GM10847 (cell line): Measurements from ENCODE around the gene A3GALT2.

Experiments used
- POLR2A ChIP-seq: IDR thresholded peaks from 2 replicates; pipeline ENCODE4 v1.6.1; 2011; ENCODE audit not compliant: insufficient read length; ENCODE audit errors: extremely low read depth

The A3GALT2 gene

GRCh38 chr1:33277488-33278084, 43.3 kb downstream of the A3GALT2 start:
- no peak for TF ChIP-seq POLR2A

GRCh38 chr1:33276573-33277298, 44.2 kb downstream of the A3GALT2 start:
- no peak for TF ChIP-seq POLR2A

- no peak for TF ChIP-seq POLR2A
These were observed 45.0 kb downstream of the A3GALT2 start for GRCh38 chr1:33275706-33276572.

- TF ChIP-seq POLR2A: no peak
These were observed 45.7 kb downstream of the A3GALT2 start for GRCh38 chr1:33275195-33275594.

GRCh38 chr1:33274446-33274845, 46.5 kb downstream of the A3GALT2 start:
- no peak for TF ChIP-seq POLR2A

- TF ChIP-seq POLR2A: no peak
These were observed 46.9 kb downstream of the A3GALT2 start for GRCh38 chr1:33273961-33274371.

GRCh38 chr1:33273406-33273805, 47.5 kb downstream of the A3GALT2 start:
- TF ChIP-seq POLR2A: no peak

- no peak for TF ChIP-seq POLR2A
These were observed 48.0 kb downstream of the A3GALT2 start for GRCh38 chr1:33272930-33273329.

GRCh38 chr1:33272509-33272908, 48.4 kb downstream of the A3GALT2 start:
- TF ChIP-seq POLR2A: no peak

GRCh38 chr1:33271666-33272505, 49.0 kb downstream of the A3GALT2 start:
- TF ChIP-seq POLR2A: no peak

- TF ChIP-seq POLR2A: no peak
These were observed 50.0 kb downstream of the A3GALT2 start for GRCh38 chr1:33270808-33271465.

- TF ChIP-seq POLR2A: no peak
These were observed 50.5 kb downstream of the A3GALT2 start for GRCh38 chr1:33270379-33270778.

- TF ChIP-seq POLR2A: no peak
These were observed 51.3 kb downstream of the A3GALT2 start for GRCh38 chr1:33269621-33270020.

GRCh38 chr1:33268927-33269610, 51.8 kb downstream of the A3GALT2 start:
- no peak for TF ChIP-seq POLR2A

- no peak for TF ChIP-seq POLR2A
These were observed 52.4 kb downstream of the A3GALT2 start for GRCh38 chr1:33268457-33268856.
